DND-41 (cell line): ENCODE results near the gene CYB561A3.
A peak's percentile ranks its signal among the peaks of the same experiment; 100 is the strongest.

Experiments
- ATAC-seq: fragments of 200-7000 bp; cut with Tn5 transposase; 3 replicates; pipeline ENCODE4 v1.9.1; 2021; ENCODE audit warnings: low read depth; ENCODE audit not compliant: insufficient read depth
- DNase-seq: peaks from one replicate; pipeline ENCODE4 v3.0.0-alpha.2; 2020
- H2AFZ ChIP-seq: 2 replicates; pipeline ENCODE4 v1.6.0; 2012; ENCODE audit warnings: low read depth, low read length
- H3K27ac ChIP-seq: 2 replicates; pipeline ENCODE4 v1.5.1; 2012; ENCODE audit warnings: low read length, inconsistent platforms
- H3K27me3 ChIP-seq: fragments of 200-600 bp; sonication (generic); 2 replicates; pipeline ENCODE4 v1.6.0; 2012; ENCODE audit warnings: low read length, mild to moderate bottlenecking, inconsistent platforms; ENCODE audit not compliant: insufficient read depth, poor library complexity
- H3K36me3 ChIP-seq: 2 replicates; pipeline ENCODE4 v1.5.1; 2012; ENCODE audit warnings: low read length, inconsistent platforms; ENCODE audit not compliant: insufficient read depth
- H3K4me1 ChIP-seq: 2 replicates; pipeline ENCODE4 v1.5.1; 2012; ENCODE audit warnings: mild to moderate bottlenecking, low read length; ENCODE audit not compliant: insufficient read depth
- H3K4me2 ChIP-seq: 2 replicates; pipeline ENCODE4 v1.6.0; 2012; ENCODE audit warnings: mild to moderate bottlenecking, moderate library complexity, low read length, inconsistent platforms; ENCODE audit not compliant: insufficient read depth
- H3K4me3 ChIP-seq, 2 experiments: fragments of 200-600 bp in 1 of 2; shearing (Covaris generic) in 1 of 2; 2 replicates each; pipeline ENCODE4 v1.5.1; 2012 to 2016; ENCODE audit warnings: inconsistent platforms in 2 of 2, low read length in 2 of 2, mild to moderate bottlenecking in 2 of 2, low read depth in 1 of 2, moderate library complexity in 1 of 2
- H3K79me2 ChIP-seq: 2 replicates; pipeline ENCODE4 v1.6.0; 2012; ENCODE audit warnings: low read length, inconsistent platforms; ENCODE audit not compliant: insufficient read depth
- H3K9ac ChIP-seq: 2 replicates; pipeline ENCODE4 v1.6.0; 2012; ENCODE audit warnings: low read depth, mild to moderate bottlenecking, inconsistent platforms, low read length, moderate library complexity
- H3K9me3 ChIP-seq: 2 replicates; pipeline ENCODE4 v1.5.1; 2012; ENCODE audit warnings: low read length, moderate library complexity, mild to moderate bottlenecking, inconsistent platforms; ENCODE audit not compliant: insufficient read depth, severe bottlenecking
- H4K20me1 ChIP-seq: 2 replicates; pipeline ENCODE4 v1.6.0; 2012; ENCODE audit warnings: low read length; ENCODE audit not compliant: insufficient read depth
- CTCF ChIP-seq: IDR thresholded peaks from 2 replicates; pipeline ENCODE4 v1.5.1; 2012; ENCODE audit warnings: borderline replicate concordance, low read length, moderate library complexity, mild to moderate bottlenecking; ENCODE audit not compliant: poor library complexity, severe bottlenecking; ENCODE audit errors: extremely low read depth
- EZH2 ChIP-seq: IDR thresholded peaks from 3 replicates; pipeline ENCODE4 v1.6.1; 2012; ENCODE audit warnings: borderline replicate concordance, low read depth, mild to moderate bottlenecking, moderate library complexity, low read length, inconsistent platforms; ENCODE audit not compliant: severe bottlenecking

The CYB561A3 gene

GRCh38 chr11:61361741-61362541 lies at the start of gene CYB561A3, which contains the start of gene TMEM138:
Gene CYB561A3, minus strand, starts transcription at chr11:61361882. Its CDS starts 5,169 bp downstream, at chr11:61356713.
Gene TMEM138, plus strand, starts transcription at chr11:61362374. Its CDS starts 2,017 bp downstream, at chr11:61364391.
- Histone ChIP-seq H3K36me3 (peaks cover 40% of the 10 kb centered on the region), H3K4me1 (peaks cover 32% of the 10 kb centered on the region), H3K27ac (peak within 1 kb of the TSS; percentile 100), H3K4me3 (peak within 1 kb of the TSS; percentile 60 to 80), H2AFZ (peak within 1 kb of the TSS; percentile 100), H3K9me3 (no peaks in the 10 kb centered on the region), H3K79me2 (peaks cover 45% of the 10 kb centered on the region), H3K27me3 (no peaks in the 10 kb centered on the region), H4K20me1 (no peaks in the 10 kb centered on the region), H3K4me2 (peak within 1 kb of the TSS; percentile 91), H3K9ac (peak within 1 kb of the TSS; percentile 100)
- TF ChIP-seq EZH2 (no peak), CTCF (no peak)
- ATAC-seq: peak; percentile 91
- DNase-seq: peak; percentile 92

- ATAC-seq: no peak
These were observed 45.5 kb upstream of the CYB561A3 start for GRCh38 chr11:61406991-61407728.

GRCh38 chr11:61406067-61406466 lies 44.4 kb upstream of the CYB561A3 start:
- no peak overlapping the region for H2AFZ ChIP-seq
- no peak for ATAC-seq
- H3K36me3 ChIP-seq: peaks cover 83% of the 10 kb centered on the region
- no peak for DNase-seq
- H3K27me3 ChIP-seq: no peaks in the 10 kb centered on the region
- H3K9ac ChIP-seq: no peak overlapping the region
- no peak overlapping the region for H3K4me3 ChIP-seq
- no peak overlapping the region for H3K4me2 ChIP-seq
- TF ChIP-seq EZH2: no peak
- TF ChIP-seq CTCF: no peak
- no peak overlapping the region for H3K27ac ChIP-seq
- H3K9me3 ChIP-seq: no peaks in the 10 kb centered on the region
- no peaks in the 10 kb centered on the region for H3K4me1 ChIP-seq
- peaks cover 3% of the 10 kb centered on the region; the same call in 1 of the 2 replicates for H3K79me2 ChIP-seq
- peaks cover 34% of the 10 kb centered on the region for H4K20me1 ChIP-seq

More at GRCh38 chr11:61406991-61407728, 45.5 kb upstream of the CYB561A3 start:
- Histone ChIP-seq H3K9me3 (no peaks in the 10 kb centered on the region), H3K4me1 (no peaks in the 10 kb centered on the region), H3K79me2 (peaks cover 10% of the 10 kb centered on the region; the same call in 1 of the 2 replicates), H4K20me1 (peaks cover 39% of the 10 kb centered on the region), H3K27ac (no peak overlapping the region), H3K9ac (no peak overlapping the region), H3K4me3 (no peak overlapping the region), H3K4me2 (no peak overlapping the region), H3K27me3 (no peaks in the 10 kb centered on the region), H3K36me3 (peaks cover 89% of the 10 kb centered on the region), H2AFZ (no peak overlapping the region)
- DNase-seq: no peak
- TF ChIP-seq EZH2 (no peak), CTCF (no peak)
